Measurements from ENCODE around the gene F13A1.
"Not testable (repeated sequence)": the region's sequence is repeated elsewhere in the genome, so short reads cannot be mapped to it uniquely, and the experiment has no call there.

Gene F13A1

DNA sequence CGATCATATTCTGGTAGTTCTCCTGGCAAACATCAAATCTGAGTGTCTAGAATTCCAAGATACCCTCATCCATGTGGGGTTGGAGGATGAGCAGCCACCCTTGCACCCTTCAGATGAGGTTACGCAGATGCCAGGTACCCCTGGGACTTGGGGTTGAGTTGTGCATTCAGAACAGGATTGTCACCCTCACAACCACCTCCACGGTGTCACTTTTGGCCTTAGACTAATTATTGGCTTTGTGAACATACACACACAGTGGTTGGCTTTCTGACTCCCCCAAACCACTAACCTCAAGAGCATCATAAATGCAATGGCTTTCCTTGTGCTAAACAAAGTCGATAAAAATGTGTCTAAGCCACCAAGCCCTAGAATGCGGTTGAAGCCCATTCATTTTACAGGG is 2.9 kb upstream of the F13A1 start:
- Histone ChIP-seq H3K4me1 (ENCODE audit: control insufficient read depth, insufficient read depth, low read length) (peaks cover 15% of the 10 kb centered on the region), H3K27me3 (ENCODE audit: control insufficient read depth, insufficient read depth, low read length, poor library complexity, severe bottlenecking) (peaks cover 29% of the 10 kb centered on the region), H3K4me3 (ENCODE audit: insufficient read depth, low read depth, low read length) (no peak overlapping the region)

DNA sequence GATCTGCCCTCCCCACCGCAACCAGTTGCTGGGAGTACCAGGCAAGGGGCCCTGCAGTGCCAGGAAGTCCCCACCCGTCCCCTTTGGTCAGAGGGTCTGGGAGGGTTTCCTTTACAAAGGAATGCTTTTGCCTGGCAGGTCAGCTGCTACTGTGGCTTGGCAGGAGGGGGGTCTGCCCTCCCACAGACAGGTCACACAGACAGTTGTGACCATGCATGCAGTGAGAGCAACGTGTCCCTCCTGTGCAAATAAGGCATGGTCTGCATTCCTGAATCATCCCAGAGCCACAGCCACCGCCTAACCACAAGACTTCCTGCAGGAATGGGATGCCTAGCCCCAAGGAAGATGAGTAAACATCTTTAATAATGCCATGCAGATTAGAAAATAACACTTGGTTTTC is 439 bp upstream of the F13A1 start:
- WGBS, 2 experiments = 3 to 14% methylated on average over 4 of the region's 4 CpGs
- Histone ChIP-seq H3K4me3 (ENCODE audit: insufficient read depth, low read depth, low read length) (no peak overlapping the region), H3K27me3 (ENCODE audit: control insufficient read depth, insufficient read depth, low read length, poor library complexity, severe bottlenecking) (peaks cover 29% of the 10 kb centered on the region)

More for the DNA sequence above, 2.9 kb upstream of the F13A1 start:
- H3K9me3 ChIP-seq (ENCODE audit: control insufficient read depth, low read length) = no peaks in the 10 kb centered on the region
- H3K27ac ChIP-seq (ENCODE audit: insufficient read depth, low read depth, low read length, poor library complexity, severe bottlenecking) = no peak overlapping the region
- H3K36me3 ChIP-seq (ENCODE audit: control insufficient read depth, insufficient read depth, low read length) = no peaks in the 10 kb centered on the region
- 91 to 97% methylated on average over 5 of the region's 5 CpGs for WGBS, 2 experiments

DNA sequence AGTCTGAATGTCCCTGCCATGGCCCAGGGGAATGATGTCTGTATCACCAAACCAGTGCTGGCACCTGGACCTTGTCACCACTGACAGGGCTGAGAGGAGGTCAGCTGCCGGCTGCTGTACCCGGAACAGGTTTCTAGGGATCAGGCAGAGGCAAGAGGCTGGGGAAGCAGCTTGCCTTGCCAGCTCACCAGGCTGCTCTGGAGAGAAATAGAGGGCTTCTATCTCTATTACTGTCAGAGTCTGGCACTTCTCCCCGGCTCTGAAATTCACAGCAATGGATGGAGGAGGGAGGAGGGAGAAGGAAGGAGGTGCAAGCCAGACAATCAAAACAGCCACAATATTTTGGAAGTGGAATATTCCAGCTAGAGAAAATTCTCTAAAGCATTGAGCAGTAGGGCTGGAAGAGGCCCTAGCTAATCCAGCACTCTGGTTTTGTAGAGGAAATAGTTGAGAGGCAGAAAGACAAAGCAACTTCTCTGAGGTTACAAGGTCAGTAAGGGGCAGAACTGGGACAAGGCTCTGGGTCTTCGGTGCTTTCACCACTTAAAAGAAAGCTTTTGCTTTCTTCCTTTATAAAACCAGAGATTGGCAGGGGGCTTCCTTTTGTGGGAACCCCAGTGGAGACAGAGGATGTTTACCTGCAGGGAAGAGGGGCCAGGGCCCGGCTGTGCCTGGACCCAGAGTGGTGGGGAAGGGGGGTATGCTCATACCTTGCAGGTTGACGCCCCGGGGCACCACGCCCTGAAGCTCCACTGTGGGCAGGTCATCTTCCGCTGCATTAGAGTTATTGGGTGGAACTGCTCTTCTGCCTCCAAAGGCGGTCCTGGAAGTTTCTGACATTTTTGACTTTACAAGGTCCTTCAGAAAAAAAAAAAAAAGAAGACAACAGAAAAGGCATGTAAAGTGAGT is 2.4 kb downstream of the F13A1 start:
- Histone ChIP-seq H3K36me3 (ENCODE audit: control insufficient read depth, insufficient read depth, low read length) (no peaks in the 10 kb centered on the region), H3K4me3 (ENCODE audit: insufficient read depth, low read depth, low read length) (no peak overlapping the region), H3K27ac (ENCODE audit: insufficient read depth, low read depth, low read length, poor library complexity, severe bottlenecking) (no peak overlapping the region), H3K27me3 (ENCODE audit: control insufficient read depth, insufficient read depth, low read length, poor library complexity, severe bottlenecking) (peaks cover 29% of the 10 kb centered on the region), H3K9me3 (ENCODE audit: control insufficient read depth, low read length) (no peaks in the 10 kb centered on the region), H3K4me1 (ENCODE audit: control insufficient read depth, insufficient read depth, low read length) (peaks cover 24% of the 10 kb centered on the region)
- 34 to 39% methylated on average over 10 of the region's 10 CpGs for WGBS, 2 experiments

More for the DNA sequence above, 439 bp upstream of the F13A1 start:
- Histone ChIP-seq H3K4me1 (ENCODE audit: control insufficient read depth, insufficient read depth, low read length) (peaks cover 24% of the 10 kb centered on the region), H3K27ac (ENCODE audit: insufficient read depth, low read depth, low read length, poor library complexity, severe bottlenecking) (no peak overlapping the region), H3K36me3 (ENCODE audit: control insufficient read depth, insufficient read depth, low read length) (no peaks in the 10 kb centered on the region), H3K9me3 (ENCODE audit: control insufficient read depth, low read length) (no peaks in the 10 kb centered on the region)

DNA sequence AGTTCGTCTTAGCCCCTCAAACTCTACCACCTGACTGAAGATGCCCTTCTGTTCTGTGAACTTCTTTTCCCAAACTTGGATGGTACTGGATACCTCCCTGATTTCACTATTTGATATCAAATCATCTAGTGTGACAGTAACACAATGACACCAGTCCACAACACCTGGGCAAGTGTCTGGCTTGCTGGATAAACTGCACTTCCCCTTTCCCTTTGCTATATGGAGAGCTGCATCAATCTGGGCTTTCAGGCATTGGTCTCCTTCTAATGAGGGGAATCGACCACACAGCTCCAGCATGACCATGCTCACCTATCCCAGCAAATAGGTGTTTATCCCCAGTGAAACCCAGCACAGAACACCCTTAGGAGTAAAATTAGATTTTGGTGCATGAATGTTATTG is 3.1 kb downstream of the F13A1 start:
- 84 to 88% methylated on average over 2 of the region's 2 CpGs for WGBS, 2 experiments
- peaks cover 29% of the 10 kb centered on the region for H3K27me3 ChIP-seq (ENCODE audit: control insufficient read depth, insufficient read depth, low read length, poor library complexity, severe bottlenecking)
- peaks cover 24% of the 10 kb centered on the region for H3K4me1 ChIP-seq (ENCODE audit: control insufficient read depth, insufficient read depth, low read length)
- no peak overlapping the region for H3K4me3 ChIP-seq (ENCODE audit: insufficient read depth, low read depth, low read length)
- H3K27ac ChIP-seq (ENCODE audit: insufficient read depth, low read depth, low read length, poor library complexity, severe bottlenecking) = no peak overlapping the region
- no peaks in the 10 kb centered on the region for H3K9me3 ChIP-seq (ENCODE audit: control insufficient read depth, low read length)
- no peaks in the 10 kb centered on the region for H3K36me3 ChIP-seq (ENCODE audit: control insufficient read depth, insufficient read depth, low read length)

DNA sequence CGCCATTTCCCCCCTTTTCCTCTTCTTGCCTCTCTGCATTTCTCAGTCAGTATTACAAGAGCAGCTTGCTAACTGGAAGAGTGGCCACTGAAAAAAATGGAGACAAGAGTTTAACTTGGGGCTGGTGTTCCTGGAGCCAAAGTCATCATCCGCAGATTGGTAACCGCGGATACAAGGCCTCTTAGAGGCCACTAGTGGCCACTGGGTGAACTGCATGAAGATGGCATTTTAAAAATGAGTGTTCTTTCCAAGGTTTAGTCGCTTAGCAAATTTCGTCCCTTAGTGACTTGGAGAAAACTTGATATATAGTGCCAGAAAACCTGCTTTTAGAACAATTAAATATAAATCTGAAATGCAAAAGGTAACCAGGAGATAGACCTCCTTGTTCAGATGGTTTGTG is 4.8 kb downstream of the F13A1 start:
- Histone ChIP-seq H3K4me3 (ENCODE audit: insufficient read depth, low read depth, low read length) (no peak overlapping the region), H3K4me1 (ENCODE audit: control insufficient read depth, insufficient read depth, low read length) (peaks cover 20% of the 10 kb centered on the region), H3K27ac (ENCODE audit: insufficient read depth, low read depth, low read length, poor library complexity, severe bottlenecking) (no peak overlapping the region), H3K36me3 (ENCODE audit: control insufficient read depth, insufficient read depth, low read length) (no peaks in the 10 kb centered on the region), H3K27me3 (ENCODE audit: control insufficient read depth, insufficient read depth, low read length, poor library complexity, severe bottlenecking) (peaks cover 19% of the 10 kb centered on the region), H3K9me3 (ENCODE audit: control insufficient read depth, low read length) (no peaks in the 10 kb centered on the region)
- 36 to 41% methylated on average over 6 of the region's 6 CpGs for WGBS, 2 experiments

DNA sequence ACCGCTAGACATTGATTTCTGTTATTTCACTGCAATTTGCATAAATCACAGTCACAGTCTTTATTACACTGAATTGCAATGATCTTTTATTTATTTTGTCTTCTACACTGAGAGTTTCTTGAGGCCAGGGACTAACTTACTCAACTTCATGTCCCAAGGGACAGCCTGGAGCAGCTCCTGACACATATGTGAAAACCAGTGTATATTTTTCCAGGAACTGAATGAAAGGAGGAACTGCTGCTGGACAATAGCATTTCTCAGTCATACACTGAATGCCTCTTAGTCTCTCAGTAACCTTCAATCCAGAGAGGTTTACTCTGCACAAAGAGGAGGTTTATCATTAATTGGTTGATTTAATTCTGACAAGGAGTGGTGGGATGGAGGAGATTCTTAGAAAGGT is 5.9 kb downstream of the F13A1 start:
- Histone ChIP-seq H3K9me3 (ENCODE audit: control insufficient read depth, low read length) (no peaks in the 10 kb centered on the region), H3K4me1 (ENCODE audit: control insufficient read depth, insufficient read depth, low read length) (peaks cover 9% of the 10 kb centered on the region), H3K36me3 (ENCODE audit: control insufficient read depth, insufficient read depth, low read length) (no peaks in the 10 kb centered on the region), H3K27ac (ENCODE audit: insufficient read depth, low read depth, low read length, poor library complexity, severe bottlenecking) (no peak overlapping the region), H3K27me3 (ENCODE audit: control insufficient read depth, insufficient read depth, low read length, poor library complexity, severe bottlenecking) (peaks cover 8% of the 10 kb centered on the region), H3K4me3 (ENCODE audit: insufficient read depth, low read depth, low read length) (no peak overlapping the region)
- 93 to 95% methylated on average over 1 of the region's 1 CpG for WGBS, 2 experiments

DNA sequence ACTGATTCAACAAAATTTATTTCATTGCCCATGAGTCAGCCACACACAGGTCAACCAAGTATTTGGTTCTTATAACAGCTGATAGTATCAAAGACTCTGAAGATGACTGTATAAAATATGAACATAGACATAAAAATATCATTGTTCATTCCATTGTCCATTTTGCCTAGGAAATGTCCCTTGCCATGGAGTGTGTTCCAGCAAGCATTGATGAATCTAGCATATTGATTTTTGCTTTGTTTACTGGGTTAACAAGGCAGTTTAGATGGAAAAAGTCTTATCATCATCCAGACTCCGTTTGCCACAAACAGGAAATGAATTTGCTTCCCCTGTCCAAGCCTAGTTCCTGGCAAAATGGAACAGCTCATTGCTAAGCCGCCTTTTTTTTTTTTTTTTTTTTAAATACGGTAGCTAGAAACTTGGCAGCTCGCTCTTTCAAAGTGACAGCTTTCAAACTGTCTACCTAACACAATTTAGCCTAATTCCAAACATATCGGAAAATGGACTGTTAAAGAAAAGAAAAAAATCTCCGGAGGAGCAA is 7.5 kb downstream of the F13A1 start:
- Histone ChIP-seq H3K36me3 (ENCODE audit: control insufficient read depth, insufficient read depth, low read length) (no peaks in the 10 kb centered on the region), H3K27ac (ENCODE audit: insufficient read depth, low read depth, low read length, poor library complexity, severe bottlenecking) (no peak overlapping the region), H3K4me1 (ENCODE audit: control insufficient read depth, insufficient read depth, low read length) (peaks cover 9% of the 10 kb centered on the region), H3K4me3 (ENCODE audit: insufficient read depth, low read depth, low read length) (no peak overlapping the region), H3K9me3 (ENCODE audit: control insufficient read depth, low read length) (no peaks in the 10 kb centered on the region), H3K27me3 (ENCODE audit: control insufficient read depth, insufficient read depth, low read length, poor library complexity, severe bottlenecking) (no peaks in the 10 kb centered on the region)
- WGBS, 2 experiments = 91 to 94% methylated on average over 5 of the region's 6 CpGs

DNA sequence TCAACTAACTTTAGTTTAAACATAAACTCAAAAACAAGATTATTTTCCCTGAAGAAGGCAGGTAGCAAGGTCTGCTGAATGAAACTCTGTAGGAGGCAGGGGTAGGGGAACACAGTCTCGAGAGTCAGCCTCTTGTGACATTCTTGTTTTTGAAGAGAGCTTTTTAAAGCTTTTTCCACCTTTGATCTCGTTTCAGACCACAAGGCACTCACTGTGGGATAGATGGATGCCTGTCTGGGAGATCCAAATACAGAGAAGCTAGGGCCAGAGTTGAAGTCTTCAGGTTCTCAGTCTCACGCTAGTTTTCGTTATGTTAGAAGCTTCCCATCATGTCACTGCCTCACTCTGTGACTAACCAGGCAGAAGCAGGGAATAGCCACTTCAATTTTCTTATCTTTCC is 14.9 kb downstream of the F13A1 start:
- Histone ChIP-seq H3K9me3 (ENCODE audit: control insufficient read depth, low read length) (no peaks in the 10 kb centered on the region), H3K4me1 (ENCODE audit: control insufficient read depth, insufficient read depth, low read length) (peaks cover 5% of the 10 kb centered on the region), H3K27ac (ENCODE audit: insufficient read depth, low read depth, low read length, poor library complexity, severe bottlenecking) (no peak overlapping the region), H3K36me3 (ENCODE audit: control insufficient read depth, insufficient read depth, low read length) (no peaks in the 10 kb centered on the region), H3K4me3 (ENCODE audit: insufficient read depth, low read depth, low read length) (no peak overlapping the region), H3K27me3 (ENCODE audit: control insufficient read depth, insufficient read depth, low read length, poor library complexity, severe bottlenecking) (no peaks in the 10 kb centered on the region)
- 56 to 61% methylated on average over 4 of the region's 4 CpGs for WGBS, 2 experiments

DNA sequence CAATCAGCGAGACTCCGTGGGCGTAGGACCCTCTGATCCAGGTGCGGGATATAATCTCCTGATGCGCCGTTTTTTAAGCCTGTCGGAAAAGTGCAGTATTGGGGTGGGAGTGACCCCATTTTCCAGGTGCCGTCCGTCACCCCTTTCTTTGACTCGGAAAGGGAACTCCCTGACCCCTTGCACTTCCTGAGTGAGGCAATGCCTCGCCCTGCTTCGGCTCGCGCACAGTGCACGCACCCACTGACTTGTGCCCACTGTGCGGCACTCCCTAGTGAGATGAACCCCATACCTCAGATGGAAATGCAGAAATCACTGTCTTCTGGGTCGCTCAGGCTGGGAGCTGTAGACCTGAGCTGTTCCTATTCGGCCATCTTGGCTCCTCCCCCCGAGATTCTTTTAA is 20.1 kb downstream of the F13A1 start:
- WGBS, 2 experiments = 95% methylated on average over 19 of the region's 19 CpGs
- not testable (repeated sequence) for H3K27ac ChIP-seq (ENCODE audit: insufficient read depth, low read depth, low read length, poor library complexity, severe bottlenecking); H3K36me3 ChIP-seq (ENCODE audit: control insufficient read depth, insufficient read depth, low read length); H3K4me3 ChIP-seq (ENCODE audit: insufficient read depth, low read depth, low read length); H3K27me3 ChIP-seq (ENCODE audit: control insufficient read depth, insufficient read depth, low read length, poor library complexity, severe bottlenecking); H3K9me3 ChIP-seq (ENCODE audit: control insufficient read depth, low read length); H3K4me1 ChIP-seq (ENCODE audit: control insufficient read depth, insufficient read depth, low read length)

DNA sequence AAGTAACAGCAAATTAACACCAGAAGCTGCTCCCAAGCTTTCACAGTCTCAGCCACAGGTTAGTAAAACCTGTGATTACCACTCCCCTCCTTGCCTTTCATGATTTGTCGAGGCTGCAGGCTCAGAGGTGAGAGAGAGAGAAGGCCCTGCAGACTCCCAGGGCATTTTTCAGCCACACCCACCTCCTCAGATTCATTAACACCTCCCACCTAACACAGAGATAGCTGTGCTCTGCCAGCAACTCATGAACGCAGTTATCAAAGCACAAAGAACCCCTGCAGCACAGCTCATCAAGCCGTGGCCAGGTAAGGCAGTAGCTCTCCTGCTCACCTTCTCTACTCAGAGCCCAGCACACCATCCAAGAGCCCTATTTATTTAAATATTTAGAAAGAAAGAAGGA is 27.1 kb downstream of the F13A1 start:
- Histone ChIP-seq H3K9me3 (ENCODE audit: control insufficient read depth, low read length) (no peaks in the 10 kb centered on the region), H3K4me1 (ENCODE audit: control insufficient read depth, insufficient read depth, low read length) (peaks cover 5% of the 10 kb centered on the region), H3K4me3 (ENCODE audit: insufficient read depth, low read depth, low read length) (no peak overlapping the region), H3K36me3 (ENCODE audit: control insufficient read depth, insufficient read depth, low read length) (no peaks in the 10 kb centered on the region), H3K27me3 (ENCODE audit: control insufficient read depth, insufficient read depth, low read length, poor library complexity, severe bottlenecking) (no peaks in the 10 kb centered on the region), H3K27ac (ENCODE audit: insufficient read depth, low read depth, low read length, poor library complexity, severe bottlenecking) (no peak overlapping the region)
- 14 to 20% methylated on average over 3 of the region's 3 CpGs for WGBS, 2 experiments
